Aorta (tissue), 5 donors: Measurements from ENCODE around the gene ZNF318. TPM values are rescaled to one million over a fixed set of nuclear protein-coding genes. Genes with fewer than 3 reads are reported as not detected.
"Not testable (repeated sequence)": the region's sequence is repeated elsewhere in the genome, so short reads cannot be mapped to it uniquely, and the experiment has no call there.

Source experiments
- ATAC-seq: fragments of 200-7000 bp; cut with Tn5 transposase; one replicate; pipeline ENCODE4 v1.9.1; 2022; ENCODE audit warnings: moderate library complexity; ENCODE audit not compliant: low FRiP score
- DNase-seq, 2 donors: peaks; one replicate each; pipeline ENCODE4 v3.0.0-alpha.2; 2020
- H3K27ac ChIP-seq, 2 donors: one replicate each; pipeline ENCODE4 v1.5.1; 2013; ENCODE audit warnings: low read length in 2 of 2, mild to moderate bottlenecking in 2 of 2, moderate library complexity in 2 of 2, control low read depth in 1 of 2, inconsistent platforms in 1 of 2, low read depth in 1 of 2
- H3K27me3 ChIP-seq, 2 donors: one replicate each; pipeline ENCODE4 v1.6.1; 2013; ENCODE audit warnings: control low read depth in 1 of 2, low read length in 1 of 2, mild to moderate bottlenecking in 1 of 2, moderate library complexity in 1 of 2; ENCODE audit not compliant: insufficient read depth in 2 of 2, control insufficient read depth in 1 of 2
- H3K36me3 ChIP-seq, 2 donors: one replicate each; pipeline ENCODE4 v1.6.1; 2013; ENCODE audit warnings: control low read depth in 1 of 2, low read length in 1 of 2, mild to moderate bottlenecking in 1 of 2; ENCODE audit not compliant: insufficient read depth in 2 of 2, control insufficient read depth in 1 of 2
- H3K4me1 ChIP-seq, 2 donors: one replicate each; pipeline ENCODE4 v1.6.1; 2013; ENCODE audit warnings: low read length in 2 of 2, control low read depth in 1 of 2, mild to moderate bottlenecking in 1 of 2, moderate library complexity in 1 of 2; ENCODE audit not compliant: insufficient read depth in 2 of 2, control insufficient read depth in 1 of 2
- H3K4me3 ChIP-seq, 2 donors: one replicate each; pipeline ENCODE4 v1.5.1; 2013; ENCODE audit warnings: low read length in 2 of 2, control low read depth in 1 of 2, mild to moderate bottlenecking in 1 of 2
- H3K9me3 ChIP-seq: one replicate; pipeline ENCODE4 v1.6.1; 2013; ENCODE audit warnings: mild to moderate bottlenecking, low read length; ENCODE audit not compliant: control insufficient read depth
- WGBS, 2 donors: extraction: QIAGEN DNeasy Blood & Tissue Kit; methylation state at CpG; one replicate each; pipeline ENCODE4 v1.1.7; 2013; 5-methylcytosine and 5-hydroxymethylcytosine counted together
- intact Hi-C, 2 donors: fragments of 100-400 bp; cut with DNase I; formaldehyde crosslinking; loops; one replicate each; pipeline versions ENCODE4 v1.14.2 to v1.15.0; 2022
- polyA plus RNA-seq, 2 donors: library from polyadenylated mRNA; stranded (reverse); fragments of 200-250 nt; gene quantifications; one replicate each; pipeline ENCODE4 v1.2.3, GENCODE V29; 2013
- total RNA-seq, 2 donors: library from RNA; stranded (reverse); fragmentation: NEBNext Ultra II Directional; extraction: Animal tissue kit (Norgen Biotek cat#: 25700); gene quantifications; one replicate each; pipeline ENCODE4 v1.2.1, GENCODE V29; 2021
- donor health status: healthy with polysubstance abuse.
- donor health status: Bipolar disorder and iron deficiency.
- donor health status: DM: no; HTN: no; CAD: no.
- donor health status: DM: no; HTN: no; CAD: no.
- donor health status: DM: yes; HTN: yes; CAD: no.

Gene ZNF318
- total and polyA plus RNA-seq, 4 donors = 2.6 to 21.3 (median 10.7) TPM

DNA sequence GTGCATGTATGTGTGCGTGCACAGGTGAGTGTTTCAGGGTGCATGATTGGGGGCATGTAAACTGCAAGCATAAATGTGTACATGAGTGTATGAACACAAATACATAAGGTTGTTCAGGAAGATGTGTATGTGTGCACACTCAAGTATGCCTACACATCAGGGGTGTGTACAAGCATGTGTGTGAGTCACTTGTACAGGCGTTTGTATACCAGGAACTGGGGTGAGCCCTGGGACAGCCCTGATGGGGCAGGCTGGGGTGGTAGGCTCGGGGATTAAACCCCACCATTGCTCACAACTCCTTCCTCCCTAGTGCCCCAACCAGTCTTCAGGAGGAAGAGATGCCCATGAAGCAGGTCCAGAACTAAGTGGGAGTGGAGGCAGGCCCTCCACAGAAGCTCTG is 65.1 kb downstream of the ZNF318 start:
- H3K36me3 ChIP-seq = no peaks in the 10 kb centered on the region
- no peaks in the 10 kb centered on the region for H3K4me1 ChIP-seq
- WGBS, 2 donors = 78 to 85% methylated on average over 3 of the region's 3 CpGs
- H3K27ac ChIP-seq = no peak overlapping the region
- no peak for DNase-seq
- no peak for ATAC-seq
- no peaks in the 10 kb centered on the region for H3K9me3 ChIP-seq
- peaks cover 0 to 2% of the 10 kb centered on the region in 2 donors for H3K27me3 ChIP-seq
- intact Hi-C loops = no loop called here
- no peak overlapping the region for H3K4me3 ChIP-seq

DNA sequence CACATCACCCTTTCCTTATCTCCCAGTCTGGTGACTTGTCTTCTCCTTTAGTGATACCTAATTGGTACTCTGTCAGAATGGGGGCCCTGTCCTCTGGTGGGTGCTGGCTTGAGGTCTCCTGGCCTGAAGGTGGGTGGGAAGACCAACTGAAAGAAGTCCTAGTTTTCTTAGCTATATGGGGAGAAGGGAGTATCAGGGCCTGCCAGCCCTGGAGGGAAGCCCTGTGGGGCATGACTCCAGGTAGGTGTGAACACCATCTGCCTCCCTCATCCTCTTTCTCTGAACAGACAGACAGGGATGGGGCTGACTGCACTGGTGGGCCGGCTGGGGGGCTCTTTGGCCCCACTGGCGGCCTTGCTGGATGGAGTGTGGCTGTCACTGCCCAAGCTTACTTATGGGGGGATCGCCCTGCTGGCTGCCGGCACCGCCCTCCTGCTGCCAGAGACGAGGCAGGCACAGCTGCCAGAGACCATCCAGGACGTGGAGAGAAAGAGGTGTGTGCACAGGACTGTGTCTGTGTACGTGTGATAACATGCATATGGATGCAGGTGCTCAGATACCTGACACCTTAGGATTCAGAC is 65.6 kb downstream of the ZNF318 start:
- no peaks in the 10 kb centered on the region for H3K36me3 ChIP-seq
- no peaks in the 10 kb centered on the region for H3K9me3 ChIP-seq
- peaks cover 0 to 2% of the 10 kb centered on the region in 2 donors for H3K27me3 ChIP-seq
- H3K4me1 ChIP-seq = no peaks in the 10 kb centered on the region
- H3K27ac ChIP-seq = no peak overlapping the region
- H3K4me3 ChIP-seq = no peak overlapping the region
- 70 to 77% methylated on average over 8 of the region's 8 CpGs for WGBS, 2 donors
- intact Hi-C loops = no loop called here
- ATAC-seq (no peak), DNase-seq (no peak)

DNA sequence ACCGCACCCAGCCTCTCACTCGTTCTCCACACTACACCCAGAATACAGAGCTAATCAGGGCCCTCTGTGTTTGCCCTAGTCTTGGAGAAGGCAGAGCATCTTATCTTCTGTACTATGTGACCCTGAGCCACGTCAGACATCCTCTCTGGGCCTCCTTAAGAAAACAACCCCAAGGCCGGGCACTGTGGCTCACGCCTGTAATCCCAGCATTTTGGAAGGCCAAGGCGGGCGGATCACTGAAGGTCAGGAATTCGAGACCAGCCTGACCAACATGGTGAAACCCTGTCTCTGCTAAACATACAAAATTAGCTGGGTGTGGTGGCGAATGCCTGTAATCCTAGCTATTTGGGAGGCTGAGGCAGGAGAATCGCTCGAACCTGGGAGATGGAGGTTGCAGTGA is 66.4 kb downstream of the ZNF318 start:
- 86 to 87% methylated on average over 11 of the region's 11 CpGs for WGBS, 2 donors
- H3K36me3 ChIP-seq, H3K4me1 ChIP-seq, intact Hi-C loops, H3K27ac ChIP-seq, H3K27me3 ChIP-seq, ATAC-seq, H3K9me3 ChIP-seq, DNase-seq, H3K4me3 ChIP-seq: not testable (repeated sequence)

DNA sequence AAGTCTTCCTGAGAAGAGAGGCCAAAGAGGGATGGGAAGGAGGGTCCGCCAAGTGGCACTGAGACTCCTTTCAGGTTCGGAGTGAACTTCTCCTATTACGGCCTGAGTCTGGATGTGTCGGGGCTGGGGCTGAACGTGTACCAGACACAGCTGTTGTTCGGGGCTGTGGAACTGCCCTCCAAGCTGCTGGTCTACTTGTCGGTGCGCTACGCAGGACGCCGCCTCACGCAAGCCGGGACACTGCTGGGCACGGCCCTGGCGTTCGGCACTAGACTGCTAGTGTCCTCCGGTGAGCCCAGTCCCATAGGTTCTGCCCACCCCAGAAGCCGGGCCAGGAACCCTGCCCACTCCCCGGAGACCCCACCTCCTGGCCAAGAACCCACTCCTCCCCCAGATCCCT is 67.3 kb downstream of the ZNF318 start:
- DNase-seq (peak in 1 of 2 donors; percentile 54), ATAC-seq (no peak)
- Histone ChIP-seq H3K4me1 (no peaks in the 10 kb centered on the region), H3K4me3 (no peak overlapping the region), H3K27me3 (no peaks in the 10 kb centered on the region), H3K27ac (no peak overlapping the region), H3K9me3 (no peaks in the 10 kb centered on the region), H3K36me3 (no peaks in the 10 kb centered on the region)
- intact Hi-C loops = no loop called here
- WGBS, 2 donors = 79 to 80% methylated on average over 19 of the region's 19 CpGs

DNA sequence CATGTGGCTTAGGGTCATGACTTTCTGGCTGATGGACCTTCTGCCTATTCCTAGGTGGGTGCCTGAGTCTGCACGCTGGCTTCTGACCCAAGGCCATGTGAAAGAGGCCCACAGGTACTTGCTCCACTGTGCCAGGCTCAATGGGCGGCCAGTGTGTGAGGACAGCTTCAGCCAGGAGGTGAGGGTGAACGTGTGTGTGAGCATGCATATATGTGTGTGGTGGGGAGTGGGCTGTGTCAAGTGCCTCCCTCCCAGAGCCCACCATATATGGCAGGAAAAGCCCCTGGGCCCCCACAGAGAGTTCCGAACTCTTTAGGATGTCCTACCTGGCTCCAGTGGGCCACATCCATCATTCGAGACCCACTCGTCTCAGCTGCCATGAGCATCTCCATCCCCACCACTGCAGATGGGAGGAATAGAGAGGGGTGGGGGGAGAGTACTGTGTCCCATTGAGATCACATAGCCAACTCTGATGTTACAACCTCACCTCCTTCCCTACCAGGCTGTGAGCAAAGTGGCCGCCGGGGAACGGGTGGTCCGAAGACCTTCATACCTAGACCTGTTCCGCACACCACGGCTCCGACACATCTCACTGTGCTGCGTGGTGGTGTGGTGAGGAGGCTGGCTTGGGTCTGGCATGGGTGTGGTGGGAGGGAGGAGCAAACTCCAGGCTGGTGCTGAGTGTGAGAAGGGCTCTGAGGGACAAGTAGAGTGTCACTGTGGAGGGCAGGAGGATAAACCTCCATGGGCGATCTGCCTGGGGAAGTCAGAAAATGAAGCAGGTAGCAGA is 68.2 kb downstream of the ZNF318 start:
- Histone ChIP-seq H3K9me3 (no peaks in the 10 kb centered on the region), H3K4me1 (no peaks in the 10 kb centered on the region), H3K27ac (no peak overlapping the region), H3K36me3 (no peaks in the 10 kb centered on the region), H3K4me3 (no peak overlapping the region), H3K27me3 (no peaks in the 10 kb centered on the region)
- WGBS, 2 donors = 87% methylated on average over 15 of the region's 15 CpGs
- ATAC-seq (no peak), DNase-seq (peak in 1 of 2 donors; percentile 71)
- intact Hi-C loops = no loop called here

DNA sequence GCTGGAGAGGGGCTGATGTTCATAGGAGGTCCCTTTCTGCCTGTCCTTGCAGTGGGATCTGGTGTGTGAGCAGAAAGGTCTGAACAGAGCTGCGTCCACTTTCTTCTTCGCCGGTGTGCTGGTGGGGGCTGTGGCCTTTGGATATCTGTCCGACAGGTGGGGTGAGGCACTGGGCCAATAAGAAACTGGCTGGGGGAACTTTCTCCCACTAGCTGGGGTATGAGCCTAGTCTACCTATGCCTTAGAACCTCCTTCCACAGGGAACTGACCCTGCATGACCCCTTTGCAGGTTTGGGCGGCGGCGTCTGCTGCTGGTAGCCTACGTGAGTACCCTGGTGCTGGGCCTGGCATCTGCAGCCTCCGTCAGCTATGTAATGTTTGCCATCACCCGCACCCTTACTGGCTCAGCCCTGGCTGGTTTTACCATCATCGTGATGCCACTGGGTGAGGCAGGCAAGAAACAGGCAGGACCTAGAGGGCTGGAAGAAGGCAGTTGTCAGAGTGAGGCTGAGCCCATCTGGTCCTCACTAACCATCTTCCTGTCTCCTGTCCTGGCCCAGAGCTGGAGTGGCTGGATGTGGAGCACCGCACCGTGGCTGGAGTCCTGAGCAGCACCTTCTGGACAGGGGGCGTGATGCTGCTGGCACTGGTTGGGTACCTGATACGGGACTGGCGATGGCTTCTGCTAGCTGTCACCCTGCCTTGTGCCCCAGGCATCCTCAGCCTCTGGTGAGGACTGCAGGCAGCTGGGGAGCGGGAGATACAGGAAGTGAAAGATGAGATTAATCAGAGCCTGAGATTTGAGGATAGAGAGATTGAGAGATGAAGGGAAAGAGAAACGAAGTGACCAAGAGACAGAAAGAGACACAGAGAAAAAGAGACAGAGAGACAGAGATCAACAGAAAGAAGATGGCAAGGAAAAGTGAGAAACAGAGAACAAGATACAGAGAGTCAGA is 69.8 kb downstream of the ZNF318 start:
- WGBS, 2 donors = 80 to 81% methylated on average over 18 of the region's 18 CpGs
- Histone ChIP-seq H3K9me3 (no peaks in the 10 kb centered on the region), H3K27me3 (no peaks in the 10 kb centered on the region), H3K27ac (no peak overlapping the region), H3K36me3 (no peaks in the 10 kb centered on the region), H3K4me3 (no peak overlapping the region), H3K4me1 (no peaks in the 10 kb centered on the region)
- ATAC-seq (no peak), DNase-seq (peak in 1 of 2 donors; percentile 69)
- intact Hi-C loops = no loop called here

DNA sequence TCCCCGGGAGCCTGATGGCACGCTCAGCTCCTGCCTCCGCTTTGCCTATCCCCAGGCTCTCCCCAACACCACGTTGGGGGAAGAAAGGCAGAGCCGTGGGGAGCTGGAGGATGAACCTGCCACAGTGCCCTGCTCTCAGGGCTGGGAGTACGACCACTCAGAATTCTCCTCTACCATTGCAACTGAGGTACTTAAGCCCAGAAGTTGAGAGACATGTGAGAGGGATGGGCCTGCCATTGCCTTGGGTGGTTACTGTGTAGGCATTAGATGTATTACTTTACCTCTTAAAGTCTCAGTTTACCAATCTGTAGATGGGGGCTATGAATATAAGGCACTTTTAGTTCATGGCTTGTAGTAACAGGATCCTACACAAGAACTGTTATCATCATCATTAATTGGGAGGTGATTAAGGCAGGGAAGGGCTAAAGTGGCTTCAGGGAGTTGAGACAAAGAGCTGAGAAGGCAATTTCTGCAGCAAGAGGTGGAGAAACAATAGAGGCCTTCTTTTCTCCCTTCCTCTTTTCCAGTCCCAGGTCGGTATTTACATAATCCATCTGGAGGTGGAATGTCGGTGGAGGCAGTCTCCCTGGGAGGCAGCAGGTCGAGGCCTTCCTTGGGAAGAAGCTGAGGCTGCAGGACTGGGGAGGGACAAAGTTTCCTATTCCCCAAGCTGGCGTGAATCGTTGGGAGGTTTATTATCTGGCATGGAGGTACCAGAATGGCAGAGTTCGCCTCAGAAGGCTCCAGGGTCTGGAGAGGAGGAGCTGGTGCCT is 70.7 kb downstream of the ZNF318 start:
- H3K27me3 ChIP-seq = no peaks in the 10 kb centered on the region
- H3K9me3 ChIP-seq = no peaks in the 10 kb centered on the region
- ATAC-seq (no peak), DNase-seq (peak in 1 of 2 donors; percentile 44)
- no peaks in the 10 kb centered on the region for H3K36me3 ChIP-seq
- no peaks in the 10 kb centered on the region for H3K4me1 ChIP-seq
- H3K27ac ChIP-seq = no peak overlapping the region
- no peak overlapping the region for H3K4me3 ChIP-seq
- intact Hi-C loops = no loop called here
- WGBS, 2 donors = 70 to 74% methylated on average over 12 of the region's 12 CpGs
